SKM-1 (cell line): ENCODE data around the gene SPON1.
"Not testable (repeated sequence)": the region's sequence is repeated elsewhere in the genome, so short reads cannot be mapped to it uniquely, and the experiment has no call there.

Source experiments
- DNase-seq: peaks from one replicate; lab custom pipeline; 2025; ENCODE audit not compliant: unreplicated experiment; lab: John Stamatoyannopoulos, UW

SPON1 gene

DNA sequence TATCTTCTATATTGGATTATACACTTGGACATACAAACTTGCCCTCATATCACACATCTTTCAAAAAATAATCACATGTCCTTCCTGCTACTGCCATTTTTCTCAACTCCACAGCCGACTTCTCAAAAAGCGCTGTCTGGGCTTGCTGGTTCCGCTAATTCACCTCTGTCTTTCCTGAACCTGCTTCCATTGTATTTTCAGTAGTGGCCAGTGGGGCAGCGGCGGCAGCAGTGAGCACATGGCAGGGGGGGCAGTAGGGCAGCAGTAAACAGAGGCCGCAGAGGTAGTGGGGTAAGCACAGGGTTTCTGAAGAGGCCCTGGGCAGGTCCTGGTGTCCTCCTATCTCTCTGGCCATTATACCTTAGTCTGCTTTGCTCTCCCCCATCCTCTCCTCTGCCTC, 270.1 kb downstream of the SPON1 start:
- no peak for DNase-seq

DNA sequence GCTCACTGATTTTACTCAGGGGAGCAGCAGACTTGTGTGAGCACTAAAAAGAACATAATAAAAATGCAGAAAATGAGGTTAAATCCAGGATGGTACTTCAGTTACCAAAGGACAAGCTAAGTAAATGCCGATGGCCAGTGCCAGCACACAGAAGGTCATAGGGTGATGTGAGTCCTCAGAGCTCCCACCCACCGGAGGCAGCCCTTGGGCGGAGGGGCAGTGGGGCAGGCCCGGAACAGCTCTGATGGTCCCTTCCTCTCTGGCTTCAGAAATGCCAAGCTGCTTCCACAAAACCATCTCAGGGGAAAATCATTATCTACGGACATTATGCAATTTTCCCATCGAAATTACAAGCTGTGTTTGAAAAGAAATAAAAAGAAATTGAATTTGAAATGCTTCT, 271.9 kb downstream of the SPON1 start:
- DNase-seq, result no peak

DNA sequence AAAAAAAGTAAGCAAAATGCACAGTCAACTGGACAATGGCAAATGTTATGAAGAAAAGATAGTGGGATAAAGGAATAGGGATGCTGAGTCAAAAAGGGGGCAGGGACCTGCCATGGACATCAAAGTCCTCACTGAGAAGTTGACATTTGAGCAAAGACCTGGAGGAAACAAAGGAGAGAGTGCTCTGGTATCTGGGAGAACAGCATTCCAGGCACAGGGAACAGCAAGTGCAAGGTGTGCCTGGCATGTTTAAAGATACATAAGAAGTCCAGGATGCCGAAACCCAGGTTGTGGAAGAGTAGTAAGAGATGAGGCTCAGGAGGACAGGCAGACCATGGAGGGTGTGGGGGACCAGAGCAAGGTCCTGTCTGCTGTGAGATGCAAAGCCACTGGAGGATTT, 273.2 kb downstream of the SPON1 start:
- DNase-seq, result no peak

DNA sequence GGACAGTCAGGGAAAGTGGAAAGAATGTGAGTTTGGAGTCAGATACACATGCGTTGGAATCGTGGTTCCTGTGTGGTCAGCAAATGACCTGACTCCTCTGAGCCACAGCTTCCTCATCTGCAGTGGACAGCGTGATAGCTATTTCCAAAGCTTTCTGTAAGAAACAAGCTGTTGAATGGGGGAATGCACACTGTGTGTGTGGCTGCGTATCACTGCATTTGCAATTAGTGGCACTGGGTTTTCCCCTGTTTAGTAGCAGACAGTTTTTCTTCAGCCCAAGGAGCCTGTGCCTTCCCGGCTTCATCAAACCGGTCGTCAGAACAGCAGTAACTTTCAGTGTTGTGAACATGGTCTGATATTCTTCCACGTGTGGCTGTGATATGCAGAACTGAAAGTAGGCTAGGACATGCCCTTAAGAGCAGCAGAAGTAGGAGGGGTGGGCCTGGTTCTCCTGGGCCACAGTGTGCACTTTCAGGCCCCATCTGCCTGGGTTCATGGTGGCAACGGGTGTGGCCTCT, 275.0 kb downstream of the SPON1 start:
- no peak for DNase-seq

DNA sequence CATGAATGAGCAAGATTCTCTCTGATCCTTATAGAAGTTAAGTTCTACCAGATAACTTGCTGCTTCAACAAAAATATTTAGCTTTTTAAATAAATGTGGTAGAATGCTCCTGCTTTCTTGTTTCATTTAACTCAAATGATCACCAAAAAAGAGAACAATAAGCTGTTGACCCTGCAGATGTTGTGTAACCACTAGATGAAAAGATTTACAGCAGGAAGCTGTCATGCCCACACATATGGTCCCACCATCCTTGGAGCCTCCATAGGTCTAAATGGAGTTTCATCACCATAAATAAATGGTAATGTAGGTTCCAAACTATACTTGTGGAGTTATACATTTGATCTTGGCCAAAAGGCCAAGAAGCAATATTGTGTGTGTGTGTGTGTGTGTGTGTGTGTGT, 277.7 kb downstream of the SPON1 start:
- no peak for DNase-seq

DNA sequence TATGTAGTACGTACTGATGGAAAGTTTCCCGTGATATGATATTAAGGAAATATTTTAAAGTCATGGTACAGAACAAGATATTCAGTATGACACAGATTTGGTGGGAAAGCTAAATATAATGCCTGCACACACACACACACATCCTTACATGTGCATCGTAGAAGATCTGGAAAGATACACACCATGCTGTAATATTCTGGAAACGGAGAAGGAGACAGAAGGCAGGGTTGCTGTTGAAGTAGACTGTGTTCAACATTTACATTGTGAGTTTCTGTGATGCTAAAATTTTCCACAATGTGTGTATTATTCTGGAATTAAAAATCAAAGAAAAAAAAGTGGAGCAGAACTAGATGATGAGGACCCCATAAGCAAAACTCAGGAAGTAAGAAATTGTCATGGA, 278.4 kb downstream of the SPON1 start:
- DNase-seq, result no peak

DNA sequence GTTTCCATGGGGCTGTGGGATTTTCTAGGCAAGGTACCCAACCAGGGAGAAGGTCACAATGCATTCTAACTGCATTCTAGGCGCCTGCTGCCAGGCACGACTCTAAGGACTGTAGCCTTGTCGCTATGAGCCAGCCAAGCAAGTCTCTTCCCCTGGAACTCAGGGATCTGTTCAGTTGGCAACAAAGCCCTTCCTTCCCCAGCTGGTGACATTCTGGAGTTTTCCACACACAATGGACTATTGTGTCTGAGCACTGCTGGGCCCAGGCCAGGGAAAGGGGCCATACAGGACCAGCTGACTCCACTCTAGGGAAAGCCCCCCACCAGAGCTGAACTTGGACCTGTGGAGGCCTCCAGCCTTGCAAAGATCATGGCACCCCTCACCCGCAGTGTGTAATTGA, 279.7 kb downstream of the SPON1 start:
- no peak for DNase-seq

DNA sequence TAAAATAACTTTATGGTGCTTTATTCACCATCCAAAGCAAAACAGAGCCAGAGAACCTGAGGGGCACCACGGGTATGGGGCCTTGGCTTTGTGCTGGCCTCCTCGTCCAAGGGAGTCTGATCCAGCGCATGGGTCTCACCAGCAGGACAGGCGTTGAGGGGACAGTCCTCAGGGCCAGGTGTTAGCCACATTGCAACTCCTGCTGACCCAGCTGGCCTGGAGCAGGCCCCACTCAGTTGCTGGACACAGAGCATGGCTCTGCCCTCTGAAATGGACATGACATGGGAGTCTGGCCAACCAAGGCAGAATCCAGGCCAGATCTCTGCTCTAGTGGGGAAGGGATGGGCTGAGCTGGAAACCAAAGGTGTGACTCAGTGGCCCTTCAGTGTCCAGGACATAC, 280.2 kb downstream of the SPON1 start:
- DNase-seq, result no peak

DNA sequence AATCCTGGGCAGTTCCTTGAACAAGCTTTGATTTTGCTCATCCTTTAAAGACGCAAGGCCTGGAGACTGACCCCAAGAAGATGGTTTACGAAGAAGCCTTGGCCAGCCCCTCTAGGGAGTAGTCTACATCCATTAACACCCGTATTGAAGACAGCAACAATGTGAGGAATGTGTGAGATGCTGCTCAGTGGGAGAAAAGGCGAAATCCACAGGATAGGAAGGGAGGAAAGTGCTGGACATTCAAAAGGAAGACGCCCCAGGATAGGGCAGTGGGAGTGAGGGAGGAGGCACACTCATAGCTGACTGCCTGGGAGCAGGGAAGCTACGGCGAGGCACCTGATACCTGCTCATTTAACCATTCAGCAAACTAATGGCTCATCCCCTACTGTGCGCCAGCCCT, 282.4 kb downstream of the SPON1 start:
- no peak for DNase-seq

DNA sequence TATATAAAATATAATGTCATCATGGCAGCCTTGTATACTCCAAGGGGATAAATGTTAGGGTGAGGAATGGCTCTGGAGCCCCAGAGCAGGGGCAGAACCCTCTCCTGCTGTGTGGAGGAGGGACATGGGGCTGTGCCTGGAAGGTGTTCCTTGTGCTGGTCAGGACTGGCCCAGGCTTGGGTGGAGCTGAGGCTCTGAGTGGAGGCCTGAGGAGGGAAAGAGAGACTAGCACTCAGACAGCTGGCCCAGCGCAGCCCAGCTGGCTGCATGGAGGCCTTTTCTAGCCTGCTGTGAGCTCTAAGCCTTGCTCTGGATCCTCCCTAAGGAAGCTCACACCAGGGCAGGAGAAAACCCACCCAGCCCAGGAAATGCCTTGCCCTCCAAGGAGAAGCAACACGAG, 282.9 kb downstream of the SPON1 start:
- no peak for DNase-seq

DNA sequence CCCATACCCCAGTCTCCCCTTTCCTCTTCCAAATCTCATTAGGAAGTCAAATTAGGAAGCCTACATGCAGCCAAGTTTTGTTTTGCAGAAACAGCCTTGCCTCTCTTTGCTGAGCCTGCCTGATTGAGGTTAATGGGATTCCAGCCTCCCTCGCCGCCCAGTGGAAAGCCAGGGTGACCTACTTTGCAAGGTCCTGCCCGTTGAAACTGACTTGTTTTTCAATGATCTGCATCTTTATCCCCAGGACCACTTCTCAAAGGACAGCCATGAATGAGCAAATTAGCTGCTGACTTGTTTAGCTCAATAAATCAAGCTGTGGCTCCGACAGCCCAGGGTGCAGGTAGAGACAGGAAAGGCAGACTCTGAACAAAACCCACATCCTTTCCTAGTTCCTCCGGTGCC, 286.1 kb downstream of the SPON1 start:
- DNase-seq, result no peak

DNA sequence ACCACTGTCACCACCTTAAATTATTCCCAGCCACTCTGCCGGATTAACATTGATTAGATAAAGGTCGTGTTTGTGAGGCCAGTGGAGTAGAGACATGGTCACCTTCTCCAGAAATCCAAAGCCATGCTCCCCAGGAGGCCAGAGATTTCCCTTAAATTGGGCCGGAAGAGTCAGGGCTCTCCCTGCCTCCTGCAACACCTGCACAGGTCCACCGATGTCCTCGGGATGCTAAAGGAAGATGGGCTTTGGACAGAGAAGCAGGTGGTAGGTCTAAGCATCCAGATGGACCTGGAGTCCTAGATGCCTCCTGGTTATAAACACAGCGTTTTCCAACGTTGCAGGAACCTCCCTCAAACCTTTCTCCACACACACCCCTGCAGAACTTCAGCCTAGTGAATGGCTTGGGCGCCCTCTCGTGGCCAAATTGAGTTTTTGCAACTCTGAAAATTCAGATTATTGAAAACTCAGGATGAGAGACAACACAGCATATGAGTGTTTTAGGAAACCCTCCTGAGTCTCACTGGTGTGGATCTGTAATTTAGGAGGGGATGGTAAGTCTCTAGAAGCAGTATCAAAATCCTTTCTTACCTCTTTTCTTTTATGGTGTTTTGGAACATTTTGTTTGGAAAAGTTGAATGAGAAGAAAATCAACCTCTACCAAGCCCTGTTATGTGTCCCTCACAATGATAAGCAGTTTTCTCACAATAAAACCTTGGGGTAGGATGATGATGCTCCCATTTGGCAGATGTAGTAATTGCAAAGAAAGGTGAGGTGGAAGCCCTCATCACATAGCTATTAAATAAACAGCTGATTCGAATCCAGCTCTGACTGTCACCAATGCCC, 286.8 kb downstream of the SPON1 start:
- peak; percentile 37 for DNase-seq

DNA sequence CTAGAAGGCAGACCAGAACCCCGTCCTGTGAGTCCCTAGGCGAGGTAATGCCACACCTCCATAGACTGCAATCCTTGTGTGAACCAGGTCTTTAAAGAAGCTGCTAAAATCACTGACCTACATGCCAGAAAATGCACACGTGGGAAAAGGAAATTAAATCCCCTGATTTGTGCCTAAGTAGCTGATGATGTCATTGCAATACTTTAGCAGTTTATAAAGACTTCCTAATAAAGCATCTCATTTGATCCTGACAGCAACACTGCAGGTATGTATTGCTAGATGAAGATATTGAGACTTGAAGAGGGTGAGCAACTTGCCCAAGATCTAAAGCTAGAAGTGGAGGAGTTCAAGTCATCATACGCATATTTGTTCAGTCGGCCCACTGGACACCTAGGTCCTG, 289.2 kb downstream of the SPON1 start:
- no peak for DNase-seq

DNA sequence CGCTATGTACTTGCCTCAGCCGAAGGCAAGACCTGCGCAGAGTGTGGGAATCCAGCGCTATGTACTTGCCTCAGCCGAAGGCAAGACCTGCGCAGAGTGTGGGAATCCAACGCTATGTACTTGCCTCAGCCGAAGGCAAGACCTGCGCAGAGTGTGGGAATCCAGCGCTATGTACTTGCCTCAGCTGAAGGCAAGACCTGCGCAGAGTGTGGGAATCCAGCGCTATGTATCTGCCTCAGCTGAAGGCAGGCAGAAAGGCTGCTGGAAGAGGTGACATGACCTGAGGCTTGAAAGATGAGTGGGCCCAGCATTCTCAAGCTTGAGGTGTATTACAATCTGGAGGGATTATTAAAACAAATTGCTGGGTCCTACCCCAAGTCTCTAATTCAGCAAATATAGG, 290.0 kb downstream of the SPON1 start:
- DNase-seq, result not testable (repeated sequence)

DNA sequence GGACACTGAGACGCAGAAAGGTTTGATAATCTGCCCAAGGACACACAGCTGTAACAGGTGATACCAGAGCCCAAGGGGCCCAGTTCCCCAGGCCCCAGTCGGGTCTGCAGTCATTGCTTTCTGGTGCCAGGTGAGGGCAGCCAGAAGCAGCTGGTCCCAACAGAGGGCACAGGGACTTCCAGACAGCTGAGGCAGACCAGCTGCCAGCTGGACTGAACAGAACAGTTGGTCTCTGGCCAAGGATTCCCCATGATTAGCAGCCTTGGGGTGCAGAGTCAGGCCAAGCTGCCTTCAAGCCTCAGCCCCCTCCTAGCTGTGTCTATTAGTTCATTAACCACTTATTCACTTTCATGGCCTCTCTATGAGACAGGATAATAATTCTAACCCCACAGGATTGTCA, 290.9 kb downstream of the SPON1 start:
- no peak for DNase-seq

DNA sequence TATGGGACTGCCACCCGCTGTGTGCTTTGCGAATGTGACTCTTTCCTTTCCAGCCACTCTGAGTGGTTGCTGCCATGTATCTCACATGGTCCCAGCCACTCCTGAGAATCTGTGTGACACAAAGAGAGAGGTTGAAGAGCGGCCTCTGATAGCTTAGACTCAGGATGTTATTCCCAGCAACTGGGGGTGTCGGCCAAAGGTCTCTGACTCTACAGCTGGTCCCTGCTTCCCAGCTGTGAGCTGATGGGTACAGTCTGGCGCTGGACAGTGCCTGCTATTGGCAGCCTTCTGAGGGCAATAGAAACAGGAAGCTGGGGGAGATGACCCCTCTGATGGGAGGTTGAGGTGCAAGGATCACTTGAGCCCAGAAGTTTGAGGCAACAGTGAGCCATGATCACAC, 291.3 kb downstream of the SPON1 start:
- no peak for DNase-seq

DNA sequence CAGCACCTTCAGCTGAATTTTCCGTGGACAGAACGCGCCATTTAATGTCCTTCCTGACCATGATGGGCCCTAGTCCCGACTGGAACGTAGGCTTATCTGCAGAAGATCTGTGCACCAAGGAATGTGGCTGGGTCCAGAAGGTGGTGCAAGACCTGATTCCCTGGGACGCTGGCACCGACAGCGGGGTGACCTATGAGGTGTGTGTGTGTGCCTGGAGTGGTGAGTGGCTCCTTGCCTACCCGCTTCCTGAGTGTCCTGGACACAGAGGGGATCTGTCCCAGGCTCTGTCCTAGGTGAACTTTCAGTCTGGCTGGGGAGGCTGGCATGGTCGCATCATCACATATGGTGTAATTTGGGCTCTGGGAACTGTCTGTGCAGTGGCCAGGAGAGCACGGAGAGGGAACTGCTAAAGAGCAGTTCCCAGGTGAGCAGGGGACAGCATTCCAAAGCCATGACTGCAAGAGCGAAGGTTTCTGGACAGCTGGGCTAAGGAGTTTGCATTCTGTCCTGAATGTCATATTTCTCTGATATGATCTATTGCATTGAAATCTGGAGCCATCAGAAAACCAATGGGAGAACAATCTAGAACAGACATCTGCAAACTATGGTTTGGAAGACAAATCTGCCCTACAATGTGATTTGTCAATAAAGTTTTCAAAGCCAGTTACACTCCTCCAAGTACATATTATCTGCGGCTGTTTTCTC, 292.2 kb downstream of the SPON1 start:
- DNase-seq, result no peak

DNA sequence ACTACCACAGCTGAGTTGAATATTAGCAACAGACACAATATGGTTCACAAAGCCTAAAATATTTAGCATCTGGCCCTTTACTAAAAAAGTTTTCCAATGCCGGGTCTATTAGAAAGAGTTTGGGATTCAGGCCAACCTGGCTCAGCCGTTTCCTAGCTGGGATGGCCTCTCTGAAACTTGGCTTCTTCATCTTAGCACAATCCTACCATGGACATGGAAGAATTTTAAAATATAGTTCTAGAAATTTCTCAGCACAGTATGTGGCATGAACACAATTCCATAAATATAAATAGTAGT, 292.7 kb downstream of the SPON1 start:
- DNase-seq, result no peak

DNA sequence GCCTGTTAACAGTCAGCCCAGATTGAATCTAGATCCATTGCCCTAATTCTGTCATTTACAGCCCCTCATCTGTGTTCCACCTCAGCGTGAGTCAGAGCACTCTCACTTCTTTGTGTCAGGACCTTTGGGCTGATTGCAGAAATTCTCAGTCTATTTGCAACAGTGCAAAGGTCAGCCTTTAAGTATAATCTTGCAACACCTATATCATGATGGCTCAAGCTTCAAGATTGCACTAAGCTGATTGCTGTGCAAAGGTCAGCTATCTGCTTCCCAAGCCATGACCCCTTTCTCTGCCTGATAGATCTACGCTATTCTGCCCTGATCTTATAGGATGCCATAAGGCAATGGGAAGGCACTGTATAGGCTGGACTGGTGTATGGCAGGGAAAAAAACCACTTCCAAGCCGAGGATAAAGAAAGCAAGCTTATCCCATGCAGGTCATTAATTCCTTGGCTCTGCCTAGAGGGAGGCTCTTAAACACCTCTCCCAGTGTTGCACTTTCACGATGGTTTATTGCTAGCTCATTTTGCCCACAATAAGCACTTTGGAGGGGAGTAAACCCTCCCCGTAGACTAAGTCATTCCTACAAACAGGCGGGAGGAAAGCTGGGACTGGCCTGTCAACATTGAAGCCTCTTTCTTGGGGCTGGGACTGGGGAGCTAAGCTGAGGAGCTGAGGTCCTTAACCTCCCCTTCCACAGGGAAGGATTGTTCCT, 295.9 kb downstream of the SPON1 start:
- DNase-seq, result no peak

DNA sequence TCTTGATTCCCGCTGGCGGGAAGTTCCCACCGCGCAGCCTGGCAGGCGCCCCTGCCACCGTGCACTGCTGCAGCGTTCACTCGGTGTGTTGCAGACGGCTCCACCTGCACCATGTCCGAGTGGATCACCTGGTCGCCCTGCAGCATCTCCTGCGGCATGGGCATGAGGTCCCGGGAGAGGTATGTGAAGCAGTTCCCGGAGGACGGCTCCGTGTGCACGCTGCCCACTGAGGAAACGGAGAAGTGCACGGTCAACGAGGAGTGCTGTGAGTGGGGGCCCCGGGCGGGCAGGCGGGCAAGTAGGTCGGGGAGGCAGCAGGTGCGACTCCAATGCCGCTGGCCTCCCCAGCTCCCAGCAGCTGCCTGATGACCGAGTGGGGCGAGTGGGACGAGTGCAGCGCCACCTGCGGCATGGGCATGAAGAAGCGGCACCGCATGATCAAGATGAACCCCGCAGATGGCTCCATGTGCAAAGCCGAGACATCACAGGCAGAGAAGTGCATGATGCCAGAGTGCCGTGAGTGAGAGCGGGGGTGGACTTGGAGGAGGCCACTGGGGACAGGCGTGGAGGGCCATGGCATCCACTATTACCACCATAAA, 296.8 kb downstream of the SPON1 start:
- no peak for DNase-seq

DNA sequence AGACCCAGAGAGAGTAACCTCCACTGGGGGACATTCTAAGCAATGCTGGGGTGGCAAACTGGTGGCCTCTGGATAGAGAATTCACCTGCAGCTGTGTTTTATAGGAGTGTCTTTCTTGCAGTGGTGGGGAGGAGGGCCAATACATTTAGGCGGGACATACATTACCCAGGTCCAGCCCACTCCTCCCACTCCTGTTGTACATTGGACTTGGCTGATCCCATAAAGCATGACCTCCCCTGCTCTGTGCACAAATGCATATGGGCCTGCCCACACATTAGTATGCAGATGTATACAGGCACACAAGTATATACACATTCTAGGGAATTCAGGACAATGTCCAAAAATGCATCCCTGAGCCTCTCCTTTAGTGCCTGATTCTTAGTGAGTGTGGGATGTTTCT, 297.4 kb downstream of the SPON1 start:
- no peak for DNase-seq

DNA sequence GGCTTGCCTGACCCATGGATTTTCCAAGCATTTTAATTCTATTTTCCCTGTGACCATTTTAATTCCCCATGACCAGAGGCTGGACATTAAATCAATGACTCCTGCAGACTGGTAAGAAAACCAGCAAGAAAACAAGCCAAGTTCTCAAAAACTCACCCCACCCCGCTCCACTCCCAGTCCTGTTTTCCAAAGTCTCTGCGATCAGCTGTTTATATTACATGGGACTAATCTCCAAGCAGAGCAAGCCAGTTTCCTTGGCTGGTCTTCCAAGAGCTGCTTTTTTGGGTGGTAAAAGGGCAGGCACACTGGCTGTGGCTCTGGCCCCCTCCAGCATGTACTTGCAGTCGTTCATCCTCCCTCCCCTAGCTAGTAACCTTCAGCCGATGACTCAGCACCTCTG, 298.5 kb downstream of the SPON1 start:
- no peak for DNase-seq
